ENCODE results near the gene DOCK2. TPM values are rescaled to one million over a fixed set of nuclear protein-coding genes. Genes with fewer than 3 reads are reported as not detected.

Gene DOCK2
- total and polyA plus RNA-seq, 2 of the 8 experiments (the other 6 are each of a cell fraction or from before 2014, with no cell fraction given) = 3.9 to 5.7 TPM

GRCh38 chr5:169811680-169812079, 174.6 kb downstream of the DOCK2 start (continued):
- TF ChIP-seq GTF2F1 (IDR thresholded peaks at IDR 0.05; ENCODE audit: borderline replicate concordance, low read depth, low read length) = no peak
